HG03521 (cell line): ENCODE results near the gene DDX17.

Experiments used
- ATAC-seq: cut with Tn5 transposase; IDR thresholded peaks from one replicate; pipeline ENCODE4 v1.9.1; 2021; ENCODE audit warnings: mild to moderate bottlenecking, moderate library complexity; ENCODE audit not compliant: unreplicated experiment

DDX17 gene

DNA sequence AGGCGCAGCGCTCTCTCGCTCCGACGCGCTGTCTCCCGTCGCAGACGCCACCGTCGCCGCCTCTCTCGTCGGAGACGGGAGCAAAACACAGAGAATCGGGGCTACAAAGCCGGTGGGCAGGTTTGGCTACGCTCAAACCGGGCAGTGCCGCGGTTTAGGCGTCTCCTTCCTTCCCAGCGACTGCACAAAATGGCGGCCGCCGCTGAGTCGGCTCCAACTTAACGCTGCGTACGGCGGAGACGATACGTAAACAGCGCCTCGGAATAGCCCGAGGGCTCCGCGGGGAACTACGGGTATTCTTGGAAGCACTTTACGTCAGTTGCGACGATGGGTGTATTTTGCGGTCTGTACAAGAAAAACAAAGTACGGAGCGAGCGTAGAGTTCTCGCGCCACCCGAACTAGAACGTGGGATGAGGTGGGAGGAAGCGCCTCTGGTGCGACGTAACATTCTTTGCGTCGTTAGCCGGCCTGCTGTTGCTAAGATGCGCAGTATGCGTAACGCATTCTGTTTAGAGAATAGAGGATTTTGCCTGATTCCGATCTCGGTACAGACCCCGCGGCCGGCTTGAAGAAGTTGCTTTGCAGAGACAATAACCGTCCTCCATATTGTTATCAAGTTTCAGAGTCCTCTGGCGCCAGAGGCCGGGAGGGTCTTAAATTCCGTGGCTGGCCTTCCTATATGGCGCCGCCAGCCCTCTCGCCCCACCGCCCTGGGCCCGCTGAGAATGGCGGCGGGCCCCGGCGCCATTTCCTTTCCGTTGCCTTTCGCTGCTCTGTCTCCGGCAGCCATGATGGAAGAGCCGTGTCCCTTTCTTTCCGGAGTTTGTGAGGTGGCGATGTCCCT is at the start of gene DDX17:
DDX17 (minus strand) TSS at position 194 of the 845 bp plus-strand sequence.
- peak; percentile 85 for ATAC-seq

- no peak for ATAC-seq
Measured at GRCh38 chr22:38554281-38554680, 48.2 kb upstream of the DDX17 start.

DNA sequence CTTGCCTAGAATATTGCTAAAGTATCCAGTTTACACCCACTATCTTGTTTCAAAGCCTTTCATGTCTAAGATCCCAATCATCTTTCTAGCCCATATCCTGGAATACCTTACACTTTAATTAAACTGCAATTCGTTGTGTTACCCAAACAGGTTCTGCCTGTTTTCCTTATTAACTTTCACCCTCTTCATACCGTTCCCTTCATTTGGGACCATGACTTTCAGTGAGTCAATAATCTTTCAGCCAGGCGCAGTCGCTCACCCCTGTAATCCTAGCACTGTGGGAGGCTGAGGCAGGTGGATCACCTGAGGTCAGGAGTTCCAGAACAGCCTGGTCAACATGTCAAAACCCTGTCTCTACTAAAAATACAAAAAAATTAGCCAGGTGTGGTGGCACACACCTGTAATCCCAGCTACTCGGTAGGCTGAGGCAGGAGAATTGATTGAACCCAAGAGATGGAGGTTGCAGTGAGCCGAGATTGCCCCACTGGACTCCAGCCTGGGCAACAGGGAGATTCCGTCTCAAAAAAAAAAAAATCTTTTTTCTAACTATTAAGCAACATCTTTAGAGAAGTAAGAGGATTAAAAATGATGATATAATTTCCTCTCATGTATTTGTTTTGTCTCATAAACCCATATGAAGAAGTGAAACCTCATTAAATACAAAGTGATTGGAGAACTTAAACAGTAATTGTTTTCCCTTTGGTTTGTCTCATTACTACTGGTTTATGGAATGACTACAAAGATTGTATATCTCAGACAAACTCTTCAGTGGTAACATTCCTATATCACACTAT is 43.2 kb upstream of the DDX17 start:
- no peak for ATAC-seq

- ATAC-seq: no peak
Measured at GRCh38 chr22:38540701-38541100, 34.6 kb upstream of the DDX17 start.

- ATAC-seq: no peak
Measured at GRCh38 chr22:38531251-38531938, 25.3 kb upstream of the DDX17 start.

DNA sequence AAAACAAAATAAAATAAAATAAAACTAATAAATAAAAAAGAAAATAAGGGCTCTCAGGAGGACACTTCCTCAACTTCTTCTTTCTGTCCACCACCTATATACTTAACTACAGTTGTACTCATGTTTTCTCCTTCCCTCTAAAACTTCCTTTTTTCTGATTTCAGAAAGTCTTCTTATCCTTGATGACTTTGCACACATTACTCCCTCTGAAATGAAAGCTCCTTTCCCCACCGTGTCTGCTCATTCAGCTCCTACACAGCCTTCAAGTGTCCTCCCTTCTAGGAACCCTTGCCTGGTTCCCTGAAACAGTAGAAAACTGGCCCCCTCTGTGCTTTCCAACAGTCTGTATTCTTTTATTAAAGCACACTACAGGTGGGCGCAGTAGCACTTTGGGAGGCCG is 18.3 kb upstream of the DDX17 start:
- ATAC-seq: no peak

DNA sequence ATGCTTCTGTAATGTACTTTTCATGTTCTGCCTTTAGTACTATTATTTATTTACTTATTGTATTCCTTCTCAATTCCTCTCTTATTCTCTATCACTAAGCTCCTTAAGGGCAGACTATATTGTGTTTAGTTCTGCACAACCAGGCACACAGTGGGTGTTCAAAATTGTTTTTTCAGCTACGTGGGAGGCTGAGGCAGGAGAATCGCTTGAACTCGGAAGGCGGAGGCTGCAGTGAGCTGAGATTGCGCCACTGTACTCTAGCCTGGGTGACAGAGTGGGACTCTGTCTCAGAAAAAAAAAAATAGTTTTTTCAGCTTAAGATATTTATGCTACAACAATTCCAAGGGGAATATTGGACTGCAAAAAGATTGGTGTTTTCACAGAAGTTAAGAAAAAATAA is 17.4 kb upstream of the DDX17 start:
- no peak for ATAC-seq

GRCh38 chr22:38523029-38523428 is 16.9 kb upstream of the DDX17 start:
- no peak for ATAC-seq

- no peak for ATAC-seq
Measured at GRCh38 chr22:38519453-38520250, 13.5 kb upstream of the DDX17 start.

DNA sequence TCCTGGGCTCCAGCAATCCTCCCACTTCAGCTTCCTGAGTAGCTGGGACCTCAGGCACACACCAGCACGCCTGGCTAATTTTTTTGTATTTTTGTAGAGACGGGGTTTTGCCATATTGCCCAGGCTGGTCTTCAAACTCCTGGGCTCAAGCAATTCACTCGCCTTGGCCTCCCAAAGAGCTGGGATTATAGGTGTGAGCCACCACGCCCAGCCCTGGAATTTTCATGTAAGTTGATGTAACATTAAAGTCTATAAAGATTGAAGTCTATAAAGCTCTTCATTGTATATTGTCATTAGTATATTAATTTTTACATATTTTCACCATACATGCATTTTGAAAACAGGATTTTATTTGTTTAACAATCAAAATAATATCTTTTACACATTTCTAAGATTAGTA is 12.5 kb upstream of the DDX17 start:
- no peak for ATAC-seq

GRCh38 chr22:38513063-38513462 is 7.0 kb upstream of the DDX17 start:
- no peak for ATAC-seq

DNA sequence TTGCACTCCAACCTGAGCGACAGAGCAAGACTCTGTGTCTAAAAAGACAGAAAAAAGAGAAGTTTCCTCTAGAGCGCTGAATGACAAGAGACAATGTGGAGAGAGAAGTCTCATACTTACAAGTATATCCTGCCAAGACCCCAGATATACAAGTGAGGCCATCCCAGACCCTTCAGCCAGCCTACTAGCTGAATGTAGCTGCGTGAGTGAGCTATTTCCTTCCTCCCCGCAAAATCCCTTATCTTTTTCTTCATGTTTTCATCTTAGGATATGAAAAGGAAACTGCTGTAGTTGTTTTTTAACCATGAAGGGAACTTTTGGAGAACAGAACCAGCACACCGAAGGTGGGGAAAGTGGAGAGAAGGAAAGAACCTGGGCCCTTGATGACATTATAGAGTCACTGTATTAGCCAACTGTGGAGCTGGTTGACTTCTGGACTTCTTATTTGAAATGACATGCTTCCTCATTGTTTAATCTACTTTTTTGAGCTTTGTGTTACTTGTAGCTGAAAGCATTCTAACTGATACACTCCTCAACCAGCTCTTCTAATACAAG is 4.4 kb upstream of the DDX17 start:
- ATAC-seq: no peak

DNA sequence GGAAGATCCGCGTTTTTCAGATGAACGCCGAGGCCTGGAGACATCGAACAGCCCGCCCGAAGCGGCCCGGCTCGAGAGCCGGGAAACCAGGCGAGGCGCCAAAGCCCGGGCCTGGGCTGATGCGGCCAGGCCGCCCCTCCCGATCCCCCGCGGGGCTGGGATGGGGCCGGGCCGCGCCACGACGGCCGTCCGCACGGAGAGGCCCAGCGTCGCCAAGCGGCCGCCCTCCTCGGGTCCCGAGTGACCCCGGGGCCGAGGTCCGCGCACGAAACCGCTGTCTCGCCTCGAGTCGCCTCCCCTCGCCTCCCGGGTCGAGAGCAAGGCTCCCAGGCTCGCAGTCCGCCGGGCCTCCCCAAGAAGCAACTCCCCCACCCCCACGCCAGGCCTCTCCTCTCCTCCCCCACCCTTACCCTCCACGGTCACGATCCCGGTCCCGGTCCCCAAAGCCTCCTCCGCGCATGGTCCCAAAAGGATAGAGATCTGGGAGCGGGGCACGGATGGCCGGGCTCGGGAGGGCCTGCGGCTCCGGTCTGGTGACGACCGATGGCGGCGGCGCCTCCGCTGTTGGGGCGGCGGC is 482 bp downstream of the DDX17 start:
- ATAC-seq: peak; percentile 22

DNA sequence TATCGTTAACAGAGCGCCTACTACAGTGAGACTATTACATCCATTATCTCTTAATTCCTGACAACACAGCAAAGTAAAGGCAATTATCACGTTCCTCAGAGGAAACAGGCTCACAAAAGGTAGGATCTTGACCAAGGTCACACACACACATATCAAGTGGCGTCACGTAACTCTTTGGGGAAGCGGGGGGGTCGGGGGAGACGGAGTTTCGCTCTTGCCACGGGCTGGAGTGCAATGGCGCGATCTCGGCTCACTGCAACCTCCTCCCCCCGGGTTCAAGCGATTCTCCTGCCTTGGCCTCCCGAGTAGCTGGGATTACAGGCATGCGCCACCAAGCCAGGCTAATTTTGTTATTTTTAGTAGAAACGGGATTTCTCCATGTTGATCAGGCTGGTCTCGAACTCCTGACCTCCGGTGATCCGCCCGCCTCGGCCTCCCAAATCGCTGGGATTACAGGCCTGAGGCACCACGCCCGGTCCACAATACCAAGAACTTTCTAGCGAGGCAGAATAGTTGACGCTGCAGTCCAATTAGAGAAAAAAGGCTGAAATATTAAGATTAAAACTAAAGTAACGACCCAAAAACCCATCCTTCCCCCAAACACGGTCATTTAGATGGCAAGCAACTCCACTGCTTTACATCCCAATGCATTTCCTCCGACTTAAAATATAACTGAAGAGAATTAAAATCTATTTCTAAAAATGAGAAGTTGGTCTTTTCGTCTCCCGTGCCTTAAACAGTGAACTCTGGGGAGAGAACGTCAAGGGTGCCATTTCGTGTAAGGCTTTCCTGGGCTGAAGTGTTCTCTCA is 1.2 kb downstream of the DDX17 start:
- no peak for ATAC-seq

- ATAC-seq: no peak
Measured at GRCh38 chr22:38503021-38503420, 3.1 kb downstream of the DDX17 start.

- no peak for ATAC-seq
Measured at GRCh38 chr22:38501797-38502672, 4.1 kb downstream of the DDX17 start.

DNA sequence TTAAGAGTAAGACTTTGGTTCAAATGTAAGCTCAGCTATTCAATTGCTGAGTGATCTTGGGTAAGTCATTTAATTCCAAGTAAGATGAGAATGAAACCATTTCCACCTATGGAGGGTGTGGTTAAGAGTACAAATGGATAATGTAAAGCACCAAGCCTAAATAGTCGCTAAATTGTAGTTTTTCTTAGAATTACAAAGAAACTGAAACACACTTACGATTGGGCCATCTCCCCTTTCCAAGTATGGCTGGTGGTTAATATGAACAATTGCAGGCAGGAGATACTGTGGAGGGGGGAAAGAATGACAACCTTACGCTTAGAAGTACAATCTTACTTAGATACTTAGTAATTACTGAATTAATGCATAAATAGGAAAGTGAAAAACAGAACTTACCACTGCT is 8.2 kb downstream of the DDX17 start:
- ATAC-seq: no peak

DNA sequence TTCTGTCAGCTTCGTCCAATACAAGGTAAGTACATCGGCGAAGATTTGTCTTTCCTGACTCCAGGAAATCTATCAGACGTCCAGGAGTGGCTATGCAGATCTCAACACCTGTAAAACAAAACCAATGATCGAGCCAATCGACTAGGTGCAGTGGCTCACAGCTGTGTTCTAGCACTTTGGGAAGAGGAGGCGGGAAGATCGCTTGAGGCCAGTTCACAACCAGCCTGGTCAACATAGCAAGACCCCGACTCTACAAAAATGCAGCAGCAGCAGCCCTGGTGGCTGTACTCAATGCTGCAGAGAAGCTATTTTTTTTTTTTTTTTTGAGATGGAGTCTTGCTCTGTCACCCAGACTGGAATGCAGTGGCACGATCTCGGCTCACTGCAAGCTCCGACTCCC is 11.2 kb downstream of the DDX17 start:
- no peak for ATAC-seq
